Loucy (cell line): ENCODE data around the gene PLEKHO1.

Experiments
- EZH2phosphoT487 ChIP-seq: fragments of 200-600 bp; IDR thresholded peaks from 2 replicates; pipeline ENCODE4 v1.6.1; 2018; ENCODE audit warnings: antibody characterized with exemption, mild to moderate bottlenecking, moderate library complexity, borderline replicate concordance
- TF ChIP-seq, protein P1 (sequence below): fragments of 200-600 bp; sonication (generic); conservative IDR thresholded peaks from 2 replicates; pipeline ENCODE4 v1.5.1; 2014; ENCODE audit warnings: mild to moderate bottlenecking, antibody characterized with exemption, low read length

DNA sequence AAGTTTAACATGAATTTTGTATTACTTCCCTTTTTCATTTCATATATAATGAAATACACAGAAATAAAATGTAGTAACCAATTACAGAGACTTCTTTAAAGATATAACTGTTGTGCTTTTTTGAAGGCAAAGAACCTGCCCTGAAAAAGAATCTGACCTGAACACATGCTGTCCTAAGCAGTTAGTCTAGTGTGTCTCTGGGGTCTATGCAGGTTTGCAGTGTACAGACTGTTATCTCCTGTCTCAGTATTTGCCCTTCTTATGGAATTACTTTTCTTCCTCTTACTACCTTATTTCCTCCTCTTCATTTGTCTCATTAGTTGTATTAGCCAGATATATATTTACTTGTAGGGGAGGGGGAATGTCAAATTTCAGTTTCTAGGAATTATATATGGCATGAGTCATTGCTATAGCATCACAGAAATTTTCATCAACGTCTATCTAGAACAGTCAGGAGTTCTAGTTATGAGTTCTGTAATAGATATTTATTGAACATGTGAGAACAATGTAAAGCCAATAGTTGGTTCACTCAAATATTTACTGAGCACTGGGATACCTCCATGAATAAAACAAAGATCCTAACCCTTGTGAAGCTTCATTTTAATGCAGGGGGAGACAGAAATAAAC lies 28.4 kb upstream of the PLEKHO1 start:
- TF ChIP-seq, protein P1, sequence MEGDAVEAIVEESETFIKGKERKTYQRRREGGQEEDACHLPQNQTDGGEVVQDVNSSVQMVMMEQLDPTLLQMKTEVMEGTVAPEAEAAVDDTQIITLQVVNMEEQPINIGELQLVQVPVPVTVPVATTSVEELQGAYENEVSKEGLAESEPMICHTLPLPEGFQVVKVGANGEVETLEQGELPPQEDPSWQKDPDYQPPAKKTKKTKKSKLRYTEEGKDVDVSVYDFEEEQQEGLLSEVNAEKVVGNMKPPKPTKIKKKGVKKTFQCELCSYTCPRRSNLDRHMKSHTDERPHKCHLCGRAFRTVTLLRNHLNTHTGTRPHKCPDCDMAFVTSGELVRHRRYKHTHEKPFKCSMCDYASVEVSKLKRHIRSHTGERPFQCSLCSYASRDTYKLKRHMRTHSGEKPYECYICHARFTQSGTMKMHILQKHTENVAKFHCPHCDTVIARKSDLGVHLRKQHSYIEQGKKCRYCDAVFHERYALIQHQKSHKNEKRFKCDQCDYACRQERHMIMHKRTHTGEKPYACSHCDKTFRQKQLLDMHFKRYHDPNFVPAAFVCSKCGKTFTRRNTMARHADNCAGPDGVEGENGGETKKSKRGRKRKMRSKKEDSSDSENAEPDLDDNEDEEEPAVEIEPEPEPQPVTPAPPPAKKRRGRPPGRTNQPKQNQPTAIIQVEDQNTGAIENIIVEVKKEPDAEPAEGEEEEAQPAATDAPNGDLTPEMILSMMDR, result no peak
- TF ChIP-seq EZH2phosphoT487, result no peak
